HEK293 (cell line): Measurements from ENCODE around the gene TMEM205.
"Not testable (repeated sequence)": the region's sequence is repeated elsewhere in the genome, so short reads cannot be mapped to it uniquely, and the experiment has no call there.

Experiments
- CTCF ChIA-PET: fragments of 350-600 bp; formaldehyde crosslinking; extraction: SDS; loops from one replicate; lab custom pipeline; 2021; ENCODE audit warnings: antibody characterized with exemption; lab: Yijun Ruan, JAX
- POLR2A ChIA-PET: fragments of 300-600 bp; formaldehyde crosslinking; extraction: SDS; loops from one replicate; lab custom pipeline; 2020; ENCODE audit warnings: antibody characterized with exemption, inconsistent platforms; lab: Yijun Ruan, JAX
- H3K27ac ChIP-seq: fragments of 200-500 bp; sonication (Bioruptor generic); 2 replicates; pipeline ENCODE4 v1.5.1; 2014; ENCODE audit warnings: low read depth, low read length, control low read depth, inconsistent platforms; ENCODE audit errors: extremely low read depth
- H3K36me3 ChIP-seq, 2 experiments: fragments of 200-500 bp in 1 of 2; sonication (Bioruptor generic) in 1 of 2; 1 replicate in 1 of 2; 2 replicates in 1 of 2; pipeline ENCODE4 v1.5.1; 2014 to 2017; ENCODE audit warnings: inconsistent platforms in 2 of 2, low read length in 2 of 2; ENCODE audit not compliant: control insufficient read depth in 2 of 2, insufficient read depth in 1 of 2
- H3K4me1 ChIP-seq: fragments of 200-500 bp; sonication (Bioruptor generic); 2 replicates; pipeline ENCODE4 v1.5.1; 2014; ENCODE audit warnings: mild to moderate bottlenecking, low read length, inconsistent platforms; ENCODE audit not compliant: control insufficient read depth, insufficient read depth
- H3K4me3 ChIP-seq: 2 replicates; pipeline ENCODE4 v1.5.1; 2011; ENCODE audit warnings: low read depth, mild to moderate bottlenecking, control low read depth, low read length, moderate library complexity
- H3K9me3 ChIP-seq: fragments of 200-500 bp; sonication (Bioruptor generic); 2 replicates; pipeline ENCODE4 v1.5.1; 2014; ENCODE audit warnings: low read depth, low read length, inconsistent platforms; ENCODE audit not compliant: control insufficient read depth, insufficient read depth
- ATF2 ChIP-seq: fragments of 450-650 bp; formaldehyde crosslinking; IDR thresholded peaks from 2 replicates; pipeline ENCODE4 v1.5.1; 2016; ENCODE audit warnings: missing biosample characterization, missing genetic modification characterization, low read depth
- GLI4 ChIP-seq: fragments of 450-650 bp; formaldehyde crosslinking; IDR thresholded peaks from 2 replicates; pipeline ENCODE4 v1.5.1; 2016; ENCODE audit warnings: missing biosample characterization, missing genetic modification characterization
- KLF10 ChIP-seq: fragments of 450-650 bp; IDR thresholded peaks from 2 replicates; pipeline ENCODE4 v1.5.1; 2018; ENCODE audit warnings: missing biosample characterization, mild to moderate bottlenecking, missing genetic modification characterization
- KLF8 ChIP-seq: fragments of 450-650 bp; formaldehyde crosslinking; IDR thresholded peaks from 2 replicates; pipeline ENCODE4 v1.5.1; 2016; ENCODE audit warnings: missing biosample characterization, missing genetic modification characterization
- SETDB1 ChIP-seq: IDR thresholded peaks from one replicate; pipeline ENCODE4 v1.6.1; 2017; ENCODE audit warnings: mild to moderate bottlenecking, low read length, moderate library complexity, mixed read lengths; ENCODE audit not compliant: insufficient read length
- SP3 ChIP-seq: fragments of 450-650 bp; formaldehyde crosslinking; IDR thresholded peaks from 2 replicates; pipeline ENCODE4 v1.5.1; 2016; ENCODE audit warnings: missing biosample characterization, missing genetic modification characterization
- TRIM28 ChIP-seq: IDR thresholded peaks from 2 replicates; pipeline ENCODE4 v1.6.1; 2011; ENCODE audit warnings: low read length, control low read depth, borderline replicate concordance
- ZBTB7A ChIP-seq: fragments of 450-650 bp; formaldehyde crosslinking; IDR thresholded peaks from 2 replicates; pipeline ENCODE4 v1.5.1; 2016; ENCODE audit warnings: low read depth, missing biosample characterization, missing genetic modification characterization
- ZNF121 ChIP-seq: fragments of 450-650 bp; formaldehyde crosslinking; IDR thresholded peaks from 2 replicates; pipeline ENCODE4 v1.5.1; 2016; ENCODE audit warnings: missing biosample characterization, missing genetic modification characterization
- ZNF37A ChIP-seq: fragments of 450-650 bp; IDR thresholded peaks from 2 replicates; pipeline ENCODE4 v1.5.1; 2018; ENCODE audit warnings: missing biosample characterization, missing genetic modification characterization
- ZNF433 ChIP-seq: fragments of 450-650 bp; formaldehyde crosslinking; IDR thresholded peaks from 2 replicates; pipeline ENCODE4 v1.5.1; 2016; ENCODE audit warnings: missing biosample characterization, missing genetic modification characterization, low read depth
- ZNF561 ChIP-seq: fragments of 450-650 bp; IDR thresholded peaks from 2 replicates; pipeline ENCODE4 v1.5.1; 2018; ENCODE audit warnings: missing biosample characterization, missing genetic modification characterization, borderline replicate concordance
- ZNF791 ChIP-seq: fragments of 450-650 bp; formaldehyde crosslinking; IDR thresholded peaks from 2 replicates; pipeline ENCODE4 v1.5.1; 2016; ENCODE audit warnings: missing biosample characterization, missing genetic modification characterization
- ZNF792 ChIP-seq: fragments of 450-650 bp; formaldehyde crosslinking; IDR thresholded peaks from 2 replicates; pipeline ENCODE4 v1.5.1; 2016; ENCODE audit warnings: missing biosample characterization, missing genetic modification characterization
- ZNF843 ChIP-seq: fragments of 450-650 bp; formaldehyde crosslinking; IDR thresholded peaks from 2 replicates; pipeline ENCODE4 v1.5.1; 2016; ENCODE audit warnings: missing biosample characterization, missing genetic modification characterization
- TF ChIP-seq, protein P1 (sequence below): fragments of 450-650 bp; formaldehyde crosslinking; IDR thresholded peaks from 2 replicates; pipeline ENCODE4 v1.5.1; 2016; ENCODE audit warnings: missing biosample characterization, missing genetic modification characterization
- TF ChIP-seq, protein P2 (sequence below): fragments of 450-650 bp; formaldehyde crosslinking; IDR thresholded peaks from 2 replicates; pipeline ENCODE4 v1.5.1; 2016; ENCODE audit warnings: missing biosample characterization, missing genetic modification characterization

Gene TMEM205

GRCh38 chr19:11345122-11345803 is 805 bp downstream of the TMEM205 start (continued):
- TF ChIP-seq, protein P1, sequence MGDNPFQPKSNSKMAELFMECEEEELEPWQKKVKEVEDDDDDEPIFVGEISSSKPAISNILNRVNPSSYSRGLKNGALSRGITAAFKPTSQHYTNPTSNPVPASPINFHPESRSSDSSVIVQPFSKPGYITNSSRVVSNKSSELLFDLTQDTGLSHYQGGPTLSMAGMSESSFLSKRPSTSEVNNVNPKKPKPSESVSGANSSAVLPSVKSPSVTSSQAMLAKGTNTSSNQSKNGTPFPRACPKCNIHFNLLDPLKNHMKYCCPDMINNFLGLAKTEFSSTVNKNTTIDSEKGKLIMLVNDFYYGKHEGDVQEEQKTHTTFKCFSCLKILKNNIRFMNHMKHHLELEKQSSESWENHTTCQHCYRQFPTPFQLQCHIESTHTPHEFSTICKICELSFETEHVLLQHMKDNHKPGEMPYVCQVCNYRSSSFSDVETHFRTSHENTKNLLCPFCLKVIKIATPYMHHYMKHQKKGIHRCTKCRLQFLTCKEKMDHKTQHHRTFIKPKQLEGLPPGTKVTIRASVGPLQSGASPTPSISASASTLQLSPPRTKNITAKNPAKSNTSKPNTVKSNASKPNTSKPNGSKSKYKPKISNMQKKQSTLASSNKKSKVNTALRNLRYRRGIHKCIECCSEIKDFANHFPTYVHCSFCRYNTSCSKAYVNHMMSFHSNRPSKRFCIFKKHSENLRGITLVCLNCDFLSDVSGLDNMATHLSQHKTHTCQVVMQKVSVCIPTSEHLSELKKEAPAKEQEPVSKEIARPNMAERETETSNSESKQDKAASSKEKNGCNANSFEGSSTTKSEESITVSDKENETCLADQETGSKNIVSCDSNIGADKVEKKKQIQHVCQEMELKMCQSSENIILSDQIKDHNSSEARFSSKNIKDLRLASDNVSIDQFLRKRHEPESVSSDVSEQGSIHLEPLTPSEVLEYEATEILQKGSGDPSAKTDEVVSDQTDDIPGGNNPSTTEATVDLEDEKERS (tag by site-specific recombination): no peak
- TF ChIP-seq, protein P2, sequence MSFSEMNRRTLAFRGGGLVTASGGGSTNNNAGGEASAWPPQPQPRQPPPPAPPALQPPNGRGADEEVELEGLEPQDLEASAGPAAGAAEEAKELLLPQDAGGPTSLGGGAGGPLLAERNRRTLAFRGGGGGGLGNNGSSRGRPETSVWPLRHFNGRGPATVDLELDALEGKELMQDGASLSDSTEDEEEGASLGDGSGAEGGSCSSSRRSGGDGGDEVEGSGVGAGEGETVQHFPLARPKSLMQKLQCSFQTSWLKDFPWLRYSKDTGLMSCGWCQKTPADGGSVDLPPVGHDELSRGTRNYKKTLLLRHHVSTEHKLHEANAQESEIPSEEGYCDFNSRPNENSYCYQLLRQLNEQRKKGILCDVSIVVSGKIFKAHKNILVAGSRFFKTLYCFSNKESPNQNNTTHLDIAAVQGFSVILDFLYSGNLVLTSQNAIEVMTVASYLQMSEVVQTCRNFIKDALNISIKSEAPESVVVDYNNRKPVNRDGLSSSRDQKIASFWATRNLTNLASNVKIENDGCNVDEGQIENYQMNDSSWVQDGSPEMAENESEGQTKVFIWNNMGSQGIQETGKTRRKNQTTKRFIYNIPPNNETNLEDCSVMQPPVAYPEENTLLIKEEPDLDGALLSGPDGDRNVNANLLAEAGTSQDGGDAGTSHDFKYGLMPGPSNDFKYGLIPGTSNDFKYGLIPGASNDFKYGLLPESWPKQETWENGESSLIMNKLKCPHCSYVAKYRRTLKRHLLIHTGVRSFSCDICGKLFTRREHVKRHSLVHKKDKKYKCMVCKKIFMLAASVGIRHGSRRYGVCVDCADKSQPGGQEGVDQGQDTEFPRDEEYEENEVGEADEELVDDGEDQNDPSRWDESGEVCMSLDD (tag by site-specific recombination): no peak
- no peak for TF ChIP-seq ZNF561 (tag by site-specific recombination)
- TF ChIP-seq ZBTB7A (tag by site-specific recombination): no peak
- TF ChIP-seq, all 188 proteins: peak for 3

DNA sequence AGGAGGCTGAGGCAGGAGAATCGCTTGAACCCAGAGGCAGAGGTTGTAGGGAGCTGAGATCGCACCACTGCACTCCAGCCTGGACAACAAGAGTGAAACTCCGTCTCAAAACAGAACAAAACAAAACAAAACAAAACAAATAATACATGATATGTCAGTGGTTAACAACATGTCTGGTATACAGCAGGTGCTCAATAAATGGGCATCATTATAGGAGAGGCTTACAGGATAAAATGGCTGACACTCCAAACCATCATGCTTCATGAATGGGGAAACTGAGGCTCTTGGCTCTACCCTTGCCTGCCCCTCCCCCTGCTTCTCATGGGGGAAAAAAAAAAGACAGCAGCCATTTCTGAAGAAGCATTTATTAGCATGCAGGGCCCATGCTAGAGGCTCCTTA is 3.6 kb downstream of the TMEM205 start:
- Histone ChIP-seq H3K4me1 (no peaks in the 10 kb centered on the region), H3K36me3 (peaks cover 0 to 12% of the 10 kb centered on the region in 2 experiments; a peak in 1 of 3 replicates), H3K27ac (no peak overlapping the region), H3K9me3 (no peaks in the 10 kb centered on the region), H3K4me3 (no peak overlapping the region)
- ChIA-PET CTCF (interaction anchor here (0.6 kb wide), 1 partner anchor 15 kb away, joined by 3 read pairs; no protein-coding TSS in a partner anchor), POLR2A (no interaction called here)
- TF ChIP-seq ZNF792 (tag by site-specific recombination) (peak; percentile 91), TRIM28 (no peak)

DNA sequence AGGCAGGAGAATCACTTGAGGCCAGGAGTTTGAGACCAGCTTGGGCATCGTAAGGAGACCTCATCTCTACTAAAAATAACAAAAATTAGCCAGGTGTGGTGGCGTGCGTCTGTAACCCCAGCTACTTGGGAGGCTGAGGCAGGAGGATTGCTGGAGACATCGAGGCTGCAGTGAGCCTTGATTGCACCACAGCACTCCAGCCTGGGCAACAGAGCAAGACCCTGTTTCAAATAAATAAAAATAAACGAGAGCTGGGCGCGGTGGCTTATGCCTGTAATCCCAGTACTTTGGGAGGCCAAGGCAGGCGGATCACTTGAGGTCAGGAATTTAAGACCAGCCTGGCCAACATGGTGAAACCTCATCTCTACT is 6.0 kb downstream of the TMEM205 start:
- peak; percentile 87; the same call in 1 of the 2 replicates for TF ChIP-seq ZNF121
- POLR2A ChIA-PET: interaction anchor here (0.6 to 2.2 kb wide), 5 partner anchors 9 to 615 kb away, joined by 3 to 12 read pairs (median 3); partner anchors contain the start of gene SWSAP1
- H3K4me3 ChIP-seq, H3K4me1 ChIP-seq, H3K9me3 ChIP-seq: not testable (repeated sequence)
- H3K36me3 ChIP-seq: peaks cover 0 to 31% of the 10 kb centered on the region in 2 experiments; a peak in 2 of 3 replicates
- H3K27ac ChIP-seq: peak overlapping the region; percentile 47; the same call in 1 of the 2 replicates
- CTCF ChIA-PET: interaction anchor here (0.5 to 0.9 kb wide), 4 partner anchors 46 to 351 kb away, joined by 3 to 5 read pairs (median 4); no protein-coding TSS in a partner anchor

DNA sequence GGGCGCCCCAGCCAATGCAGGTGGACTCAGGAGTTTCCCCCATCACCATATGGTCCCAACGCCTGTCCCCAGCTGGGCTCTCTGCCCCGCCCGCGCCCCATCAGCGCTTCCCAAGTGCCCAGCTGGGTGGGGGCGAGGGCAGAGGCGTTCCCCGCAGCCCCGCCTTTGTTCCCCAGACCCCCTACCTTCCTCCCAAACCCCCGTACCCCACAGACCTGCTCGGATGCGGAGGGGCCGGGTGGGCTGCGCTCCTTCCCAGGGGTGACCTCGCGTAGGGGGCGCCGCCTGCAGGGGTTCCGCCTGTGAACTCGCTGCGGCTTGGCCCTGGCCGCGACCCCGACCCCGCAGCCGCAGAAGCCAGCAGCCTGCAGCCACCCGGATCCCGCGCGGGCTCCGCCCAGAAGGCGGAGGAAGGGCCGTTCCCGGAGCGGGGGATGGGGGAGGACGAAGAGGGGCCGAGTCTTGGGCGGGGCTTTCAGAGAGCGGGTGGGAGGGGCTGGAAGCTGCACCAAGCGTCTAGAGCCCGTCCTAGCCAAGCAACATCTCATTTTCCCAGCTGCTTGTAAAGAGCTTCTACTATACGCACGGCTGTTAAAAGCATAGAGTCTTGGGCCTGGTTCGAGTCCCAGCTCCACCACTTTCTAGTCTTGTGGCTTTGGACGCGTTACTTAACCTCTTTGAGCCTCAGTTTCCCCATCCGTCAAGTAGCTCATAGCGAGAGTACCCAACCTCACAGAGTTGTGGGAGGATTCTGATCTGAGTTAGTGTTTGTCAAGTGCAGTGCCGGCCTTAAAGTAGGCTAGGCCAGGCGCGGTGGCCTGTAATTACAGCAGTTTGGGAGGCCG is 6.6 kb downstream of the TMEM205 start, which contains the start of gene RAB3D:
Gene RAB3D (minus strand): TSS at position 404 of the 845 bp plus-strand sequence. CDS start 2,258 bp downstream, outside the sequence.
- Histone ChIP-seq H3K36me3 (peaks cover 0 to 34% of the 10 kb centered on the region in 2 experiments; a peak in 2 of 3 replicates), H3K9me3 (no peaks in the 10 kb centered on the region), H3K27ac (peak within 1 kb of the TSS; percentile 47; the same call in 1 of the 2 replicates), H3K4me3 (peak within 1 kb of the TSS; percentile 46), H3K4me1 (no peaks in the 10 kb centered on the region)
- CTCF ChIA-PET: interaction anchor here (0.5 to 0.9 kb wide), 8 partner anchors 11 to 512 kb away, joined by 3 to 5 read pairs (median 3); no protein-coding TSS in a partner anchor
- POLR2A ChIA-PET: interaction anchor here (1.0 to 2.2 kb wide), 5 partner anchors 8 to 90 kb away, joined by 3 to 12 read pairs (median 3); partner anchors contain the start of gene SWSAP1
- no peak for TF ChIP-seq ZNF433 (tag by site-specific recombination)
- no peak for TF ChIP-seq ZNF791 (tag by site-specific recombination)
- peak; percentile 30; the same call in 1 of the 2 replicates for TF ChIP-seq KLF10 (tag by site-specific recombination)
- no peak for TF ChIP-seq ZNF843 (tag by site-specific recombination)
- no peak for TF ChIP-seq GLI4
- TF ChIP-seq ATF2 (tag by site-specific recombination): no peak
- no peak for TF ChIP-seq ZNF37A
- peak; percentile 74 for TF ChIP-seq SP3 (tag by site-specific recombination)
- no peak; the same call in 1 of the 2 replicates for TF ChIP-seq KLF8 (tag by site-specific recombination)
- no peak for TF ChIP-seq SETDB1
- no peak for TF ChIP-seq ZBTB7A (tag by site-specific recombination)
